Activated naive CD4-positive, alpha-beta T cell treated with anti-CD3 and anti-CD28 coated beads for 36 hours (primary cell): Measurements from ENCODE around the gene FOXP1. TPM values are rescaled to one million over a fixed set of nuclear protein-coding genes. Genes with fewer than 3 reads are reported as not detected.

Source experiments
- CTCF ChIA-PET: fragments of 350-600 bp; sonication (Branson Sonifier 250); formaldehyde crosslinking; loops from one replicate; lab custom pipeline; 2021; ENCODE audit warnings: antibody characterized with exemption; lab: Charles Lee
- DNase-seq: peaks from one replicate; pipeline ENCODE4 v3.0.0-alpha.2; 2020
- H3K27ac Mint-ChIP-seq: one replicate; pipeline ENCODE4 v1.8.0; 2021; ENCODE audit warnings: mild to moderate bottlenecking, mixed read lengths
- H3K27me3 Mint-ChIP-seq: one replicate; pipeline ENCODE4 v1.8.0; 2021; ENCODE audit warnings: low read depth, mixed read lengths
- H3K36me3 Mint-ChIP-seq: one replicate; pipeline ENCODE4 v1.8.0; 2021; ENCODE audit warnings: low read depth, mixed read lengths
- H3K4me1 Mint-ChIP-seq: one replicate; pipeline ENCODE4 v1.8.0; 2021; ENCODE audit warnings: low read depth, mixed read lengths
- H3K4me3 Mint-ChIP-seq: one replicate; pipeline ENCODE4 v1.8.0; 2021; ENCODE audit warnings: mild to moderate bottlenecking, moderate library complexity, mixed read lengths
- H3K9me3 Mint-ChIP-seq: one replicate; pipeline ENCODE4 v1.8.0; 2021; ENCODE audit warnings: mixed read lengths
- intact Hi-C: fragments of 100-400 bp; cut with micrococcal nuclease; formaldehyde crosslinking; loops from one replicate; pipeline ENCODE4 v1.15.1; 2023
- total RNA-seq, 2 experiments: library from RNA; stranded (reverse); gene quantifications; one replicate each; pipeline ENCODE4 v1.2.3, GENCODE V29; 2021

Gene FOXP1
- total RNA-seq, 2 experiments from 2014 or later = 95.2 to 97.4 TPM

DNA sequence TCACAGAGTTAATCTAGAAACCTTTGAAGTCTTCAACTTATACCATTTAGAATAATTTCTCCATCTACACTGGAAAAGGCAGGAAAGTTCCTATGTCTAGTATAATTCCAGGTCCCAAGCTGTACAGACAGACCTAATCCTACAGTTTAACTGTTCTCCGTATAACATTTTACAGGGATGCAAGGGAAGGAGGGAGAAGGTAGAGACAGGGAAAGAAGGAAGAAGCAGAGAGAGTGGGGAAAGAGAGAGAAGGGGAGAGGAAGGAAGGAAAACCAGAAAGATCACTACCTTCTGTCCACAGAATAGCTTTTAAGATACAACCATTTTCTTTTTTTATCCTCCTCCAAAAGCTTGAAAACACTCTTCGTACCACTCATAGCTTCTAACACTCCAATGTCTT is 185.8 kb downstream of the FOXP1 start:
- intact Hi-C loops = loop anchor here (1.0 to 2.0 kb wide), 8 partner anchors 17 to 738 kb away; partner anchors contain the start of gene FOXP1
- peak overlapping the region; percentile 56 for H3K4me3 Mint-ChIP-seq
- no peak for DNase-seq
- H3K9me3 Mint-ChIP-seq = no peaks in the 10 kb centered on the region
- peaks cover 3% of the 10 kb centered on the region for H3K36me3 Mint-ChIP-seq
- CTCF ChIA-PET = interaction anchor here (0.6 to 2.7 kb wide), 25 partner anchors 8 to 261 kb away, joined by 3 to 19 read pairs (median 5); no protein-coding TSS in a partner anchor
- H3K27me3 Mint-ChIP-seq = no peaks in the 10 kb centered on the region
- peaks cover 83% of the 10 kb centered on the region for H3K4me1 Mint-ChIP-seq
- peak overlapping the region; percentile 67 for H3K27ac Mint-ChIP-seq

DNA sequence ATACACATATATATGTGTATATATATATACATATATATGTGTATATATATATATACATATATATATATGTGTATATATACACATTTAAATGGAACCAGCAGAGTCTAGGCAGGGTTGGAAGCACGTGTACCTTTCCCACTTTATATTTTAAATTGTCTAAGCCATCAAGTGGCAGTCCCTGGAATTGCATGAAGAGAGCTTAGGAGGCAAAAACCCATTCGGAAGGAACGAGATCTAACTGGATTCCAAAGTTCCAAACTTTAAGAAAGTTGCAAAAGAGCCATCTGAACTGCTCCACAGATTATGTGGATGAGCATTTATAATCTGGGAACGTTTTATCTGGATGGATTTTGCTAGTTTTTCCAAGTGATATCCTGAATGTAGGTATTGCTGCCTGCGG is 186.5 kb downstream of the FOXP1 start:
- no peak overlapping the region for H3K27ac Mint-ChIP-seq
- CTCF ChIA-PET = interaction anchor here (0.6 to 2.7 kb wide), 20 partner anchors 9 to 261 kb away, joined by 3 to 19 read pairs (median 5); no protein-coding TSS in a partner anchor
- H3K27me3 Mint-ChIP-seq = no peaks in the 10 kb centered on the region
- peaks cover 3% of the 10 kb centered on the region for H3K36me3 Mint-ChIP-seq
- intact Hi-C loops = no loop called here
- H3K4me1 Mint-ChIP-seq = peaks cover 81% of the 10 kb centered on the region
- H3K4me3 Mint-ChIP-seq = peak overlapping the region; percentile 5
- DNase-seq = peak; percentile 35
- H3K9me3 Mint-ChIP-seq = no peaks in the 10 kb centered on the region

DNA sequence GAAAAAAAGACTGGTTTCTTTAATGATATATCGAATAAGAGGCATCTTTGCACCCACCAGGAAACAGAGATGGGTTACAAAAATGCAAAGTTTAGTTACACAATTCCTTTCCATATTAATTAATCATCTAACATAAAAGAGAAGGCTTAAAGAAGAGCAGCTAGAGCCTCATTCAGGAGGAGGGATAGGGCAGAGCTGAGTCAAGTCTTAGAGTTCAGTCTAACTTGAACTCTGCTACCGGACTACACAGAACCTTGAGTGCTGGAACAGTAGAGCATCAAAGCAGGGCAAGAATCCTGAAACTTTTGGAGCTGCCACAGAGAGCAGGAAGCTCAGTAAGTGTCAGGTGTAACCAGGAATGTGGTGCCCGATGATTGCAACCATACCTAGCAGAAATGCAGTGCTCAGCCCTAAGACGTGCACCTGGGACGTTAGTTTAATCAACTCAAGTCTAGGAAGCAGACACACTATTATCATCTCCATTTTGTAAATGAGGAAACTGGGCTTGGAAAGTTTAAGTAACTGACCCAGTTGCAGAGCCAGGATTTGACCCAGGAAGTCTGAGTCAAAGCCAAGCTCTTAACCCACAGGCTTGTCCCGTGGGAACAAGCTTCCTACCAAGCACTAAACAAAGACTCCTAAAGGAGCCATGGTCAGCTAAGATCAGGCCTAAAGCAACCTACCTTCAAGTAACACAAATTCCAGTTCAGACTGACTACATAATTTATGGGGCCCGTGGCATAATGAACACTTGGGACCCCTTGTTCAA is 187.4 kb downstream of the FOXP1 start:
- Mint-ChIP-seq H3K9me3 (no peaks in the 10 kb centered on the region), H3K4me3 (no peak overlapping the region), H3K27me3 (no peaks in the 10 kb centered on the region), H3K27ac (peak overlapping the region; percentile 12), H3K4me1 (peaks cover 81% of the 10 kb centered on the region), H3K36me3 (peaks cover 3% of the 10 kb centered on the region)
- DNase-seq = no peak
- intact Hi-C loops = no loop called here
- CTCF ChIA-PET = interaction anchor here (0.6 to 2.7 kb wide), 5 partner anchors 13 to 387 kb away, joined by 3 to 19 read pairs (median 3); no protein-coding TSS in a partner anchor

GRCh38 chr3:71395470-71395869 is 188.1 kb downstream of the FOXP1 start:
- peaks cover 81% of the 10 kb centered on the region for H3K4me1 Mint-ChIP-seq
- peaks cover 3% of the 10 kb centered on the region for H3K36me3 Mint-ChIP-seq
- no peak overlapping the region for H3K4me3 Mint-ChIP-seq
- CTCF ChIA-PET = interaction anchor here (0.6 to 1.0 kb wide), 2 partner anchors 12 to 102 kb away, joined by 3 to 6 read pairs; no protein-coding TSS in a partner anchor
- intact Hi-C loops = no loop called here
- DNase-seq = no peak
- H3K9me3 Mint-ChIP-seq = no peaks in the 10 kb centered on the region
- H3K27ac Mint-ChIP-seq = no peak overlapping the region
- no peaks in the 10 kb centered on the region for H3K27me3 Mint-ChIP-seq

- H3K4me1 Mint-ChIP-seq = peaks cover 75% of the 10 kb centered on the region
- H3K9me3 Mint-ChIP-seq = no peaks in the 10 kb centered on the region
- CTCF ChIA-PET = interaction anchor here (0.6 to 1.0 kb wide), 3 partner anchors 29 to 191 kb away, joined by 3 to 5 read pairs (median 4); no protein-coding TSS in a partner anchor
- intact Hi-C loops = loop anchor here (1.0 to 2.0 kb wide), 7 partner anchors 10 to 330 kb away; no protein-coding TSS in a partner anchor
- H3K27me3 Mint-ChIP-seq = no peaks in the 10 kb centered on the region
- no peak overlapping the region for H3K27ac Mint-ChIP-seq
- no peak for DNase-seq
- H3K36me3 Mint-ChIP-seq = peaks cover 3% of the 10 kb centered on the region
- no peak overlapping the region for H3K4me3 Mint-ChIP-seq
Observed at GRCh38 chr3:71393745-71394144, 189.8 kb downstream of the FOXP1 start.

GRCh38 chr3:71393093-71393492 is 190.4 kb downstream of the FOXP1 start:
- no peaks in the 10 kb centered on the region for H3K9me3 Mint-ChIP-seq
- DNase-seq = no peak
- no peaks in the 10 kb centered on the region for H3K27me3 Mint-ChIP-seq
- H3K36me3 Mint-ChIP-seq = peaks cover 3% of the 10 kb centered on the region
- no peak overlapping the region for H3K27ac Mint-ChIP-seq
- no peak overlapping the region for H3K4me3 Mint-ChIP-seq
- CTCF ChIA-PET = interaction anchor here (0.6 to 0.7 kb wide), 2 partner anchors 88 to 192 kb away, joined by 4 to 5 read pairs; no protein-coding TSS in a partner anchor
- intact Hi-C loops = loop anchor here (1.0 to 2.0 kb wide), 7 partner anchors 10 to 330 kb away; no protein-coding TSS in a partner anchor
- peaks cover 75% of the 10 kb centered on the region for H3K4me1 Mint-ChIP-seq

DNA sequence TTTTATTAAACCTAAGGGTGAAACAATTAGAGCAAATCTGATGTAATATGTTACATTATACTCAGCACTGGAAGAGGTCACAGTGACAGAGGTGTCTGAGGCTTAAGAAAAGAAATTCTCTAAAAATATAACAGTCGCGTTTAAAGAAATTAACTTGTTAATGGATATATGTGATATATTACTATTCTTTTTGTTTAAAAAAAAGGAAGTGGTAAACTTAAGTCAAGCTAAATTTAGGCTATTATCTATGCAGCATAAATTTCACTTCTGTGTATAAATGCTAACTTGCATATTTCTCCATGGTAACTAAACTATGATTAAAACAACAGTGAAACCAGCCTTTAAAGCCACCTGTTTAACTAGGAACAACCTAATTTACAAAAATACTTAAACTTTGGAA is 191.3 kb downstream of the FOXP1 start:
- Mint-ChIP-seq H3K9me3 (no peaks in the 10 kb centered on the region), H3K36me3 (peaks cover 3% of the 10 kb centered on the region), H3K4me3 (no peak overlapping the region), H3K4me1 (peaks cover 73% of the 10 kb centered on the region), H3K27me3 (no peaks in the 10 kb centered on the region), H3K27ac (peak overlapping the region; percentile 88)
- CTCF ChIA-PET = interaction anchor here (0.8 kb wide), 1 partner anchor 85 kb away, joined by 3 read pairs; no protein-coding TSS in a partner anchor
- no peak for DNase-seq
- intact Hi-C loops = loop anchor here (2.0 kb wide), 2 partner anchors 99 to 165 kb away; no protein-coding TSS in a partner anchor

GRCh38 chr3:71391361-71391760 is 192.2 kb downstream of the FOXP1 start:
- DNase-seq = no peak
- intact Hi-C loops = no loop called here
- no peaks in the 10 kb centered on the region for H3K9me3 Mint-ChIP-seq
- H3K27ac Mint-ChIP-seq = peak overlapping the region; percentile 88
- CTCF ChIA-PET = no interaction called here
- H3K27me3 Mint-ChIP-seq = no peaks in the 10 kb centered on the region
- peaks cover 75% of the 10 kb centered on the region for H3K4me1 Mint-ChIP-seq
- H3K36me3 Mint-ChIP-seq = peaks cover 3% of the 10 kb centered on the region
- H3K4me3 Mint-ChIP-seq = peak overlapping the region; percentile 68

DNA sequence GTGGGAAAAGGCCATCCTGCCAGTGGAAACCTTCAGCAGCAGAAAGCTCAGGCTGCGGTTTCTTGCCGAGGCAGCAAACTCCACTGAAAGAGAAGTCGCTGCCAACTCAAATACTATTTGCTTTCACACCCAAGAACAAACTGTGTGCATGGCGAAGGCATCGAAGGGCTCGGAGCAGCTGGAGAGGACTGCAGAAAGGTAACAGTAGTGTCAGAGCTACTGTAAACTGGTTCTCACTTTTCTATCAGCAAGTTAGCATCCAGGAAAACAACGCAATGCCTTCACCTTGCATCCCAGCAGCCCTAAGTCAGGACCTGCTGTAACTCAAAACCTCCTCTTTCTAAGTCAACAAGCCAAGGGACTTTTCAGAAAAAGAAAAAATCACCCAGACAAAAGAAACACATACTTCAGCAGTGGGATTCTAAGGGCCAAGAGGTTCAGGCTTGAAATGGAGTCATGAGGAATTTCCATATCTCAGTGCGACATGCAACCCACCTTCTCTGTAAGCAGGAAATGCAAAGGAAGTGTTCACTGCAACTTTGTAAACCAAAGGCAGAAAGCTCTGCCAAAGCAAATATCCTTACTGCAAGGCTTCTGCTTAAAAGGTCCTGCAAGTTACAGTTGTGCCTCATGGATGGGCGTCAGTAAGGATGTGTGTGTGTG is 193.5 kb downstream of the FOXP1 start:
- DNase-seq = peak; percentile 55
- no peaks in the 10 kb centered on the region for H3K9me3 Mint-ChIP-seq
- intact Hi-C loops = no loop called here
- no peaks in the 10 kb centered on the region for H3K36me3 Mint-ChIP-seq
- CTCF ChIA-PET = no interaction called here
- H3K4me1 Mint-ChIP-seq = peaks cover 74% of the 10 kb centered on the region
- H3K4me3 Mint-ChIP-seq = peak overlapping the region; percentile 68
- H3K27me3 Mint-ChIP-seq = no peaks in the 10 kb centered on the region
- H3K27ac Mint-ChIP-seq = peak overlapping the region; percentile 88

DNA sequence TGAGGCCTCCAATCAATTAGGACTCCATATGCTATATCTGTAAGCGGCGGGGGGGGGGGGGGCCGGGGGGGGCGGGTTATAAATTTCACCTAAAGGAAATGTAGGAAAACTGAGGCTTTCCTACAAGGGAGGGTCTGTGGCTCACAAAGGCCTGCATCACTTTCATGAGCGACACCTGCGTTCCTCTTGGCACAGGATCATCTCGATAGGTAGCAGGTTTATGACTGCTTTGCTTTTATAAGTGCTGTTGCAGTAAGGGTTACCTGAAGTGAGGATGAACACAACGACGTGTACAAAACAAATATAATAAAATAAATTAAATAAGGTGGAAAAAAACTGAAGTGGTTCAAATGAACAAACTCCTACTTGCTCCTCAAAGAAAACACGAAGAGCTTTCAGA is 194.3 kb downstream of the FOXP1 start:
- CTCF ChIA-PET = no interaction called here
- H3K4me3 Mint-ChIP-seq = no peak overlapping the region
- H3K27me3 Mint-ChIP-seq = no peaks in the 10 kb centered on the region
- no peaks in the 10 kb centered on the region for H3K9me3 Mint-ChIP-seq
- H3K27ac Mint-ChIP-seq = peak overlapping the region; percentile 20
- DNase-seq = no peak
- H3K4me1 Mint-ChIP-seq = peaks cover 80% of the 10 kb centered on the region
- no peaks in the 10 kb centered on the region for H3K36me3 Mint-ChIP-seq
- intact Hi-C loops = no loop called here

- Mint-ChIP-seq H3K27ac (peak overlapping the region; percentile 20), H3K36me3 (no peaks in the 10 kb centered on the region), H3K9me3 (no peaks in the 10 kb centered on the region), H3K4me3 (no peak overlapping the region), H3K27me3 (no peaks in the 10 kb centered on the region), H3K4me1 (peaks cover 80% of the 10 kb centered on the region)
- intact Hi-C loops = no loop called here
- DNase-seq = no peak
- CTCF ChIA-PET = interaction anchor here (0.5 to 1.0 kb wide), 3 partner anchors 9 to 365 kb away, joined by 3 to 4 read pairs (median 3); no protein-coding TSS in a partner anchor
Observed at GRCh38 chr3:71388535-71389120, 194.9 kb downstream of the FOXP1 start.

- intact Hi-C loops = no loop called here
- Mint-ChIP-seq H3K4me3 (no peak overlapping the region), H3K4me1 (peaks cover 85% of the 10 kb centered on the region), H3K27me3 (no peaks in the 10 kb centered on the region), H3K36me3 (no peaks in the 10 kb centered on the region), H3K9me3 (no peaks in the 10 kb centered on the region), H3K27ac (no peak overlapping the region)
- DNase-seq = no peak
- CTCF ChIA-PET = interaction anchor here (0.9 to 1.0 kb wide), 3 partner anchors 10 to 364 kb away, joined by 3 to 4 read pairs (median 3); no protein-coding TSS in a partner anchor
Observed at GRCh38 chr3:71387586-71387985, 195.9 kb downstream of the FOXP1 start.
